ENCODE data around the gene HAL.

The HAL gene

GRCh38 chr12:95942524-95943329 lies 53.4 kb downstream of the HAL start, which contains the start of gene CCDC38:
Gene CCDC38 (minus strand): TSS chr12:95942614. CDS start chr12:95936509, 6,105 bp downstream.
- FAIRE-seq (no peak), DNase-seq (ENCODE audit: low spot score) (peak; percentile 92)

GRCh38 chr12:95942101-95942523 lies 54.0 kb downstream of the HAL start:
- FAIRE-seq (no peak), DNase-seq (ENCODE audit: low spot score) (no peak)

GRCh38 chr12:95940514-95940913 lies 55.6 kb downstream of the HAL start:
- no peak for FAIRE-seq
- DNase-seq (ENCODE audit: low spot score) = no peak
